Neuronal stem cell (in vitro differentiated cells): ENCODE results near the gene MARK3.

ENCODE experiments used
- DNase-seq: peaks from one replicate; pipeline ENCODE4 v3.0.0-alpha.2; 2013; ENCODE audit warnings: low spot score
- H2AFZ ChIP-seq: one replicate; pipeline ENCODE4 v1.6.1; 2013; ENCODE audit warnings: mild to moderate bottlenecking, low read length, inconsistent platforms
- H2AK5ac ChIP-seq: 2 replicates; pipeline ENCODE4 v1.6.1; 2013; ENCODE audit warnings: low read depth, mild to moderate bottlenecking, inconsistent platforms, low read length, moderate library complexity, mixed read lengths
- H2BK120ac ChIP-seq: 2 replicates; pipeline ENCODE4 v1.6.1; 2013; ENCODE audit warnings: low read depth, mild to moderate bottlenecking, inconsistent platforms, low read length, moderate library complexity, mixed read lengths
- H2BK12ac ChIP-seq: one replicate; pipeline ENCODE4 v1.6.1; 2013; ENCODE audit warnings: low read length, inconsistent platforms
- H2BK15ac ChIP-seq: 2 replicates; pipeline ENCODE4 v1.6.1; 2013; ENCODE audit warnings: mild to moderate bottlenecking, low read length, inconsistent platforms, mixed read lengths
- H2BK5ac ChIP-seq: one replicate; pipeline ENCODE4 v1.6.1; 2013; ENCODE audit warnings: inconsistent platforms, mild to moderate bottlenecking, low read length, moderate library complexity
- H3K14ac ChIP-seq: one replicate; pipeline ENCODE4 v1.6.1; 2013; ENCODE audit warnings: low read length, inconsistent platforms
- H3K18ac ChIP-seq: 2 replicates; pipeline ENCODE4 v1.6.1; 2013; ENCODE audit warnings: low read length, inconsistent platforms
- H3K23ac ChIP-seq: 2 replicates; pipeline ENCODE4 v1.6.1; 2013; ENCODE audit warnings: low read depth, mild to moderate bottlenecking, mixed read lengths, low read length, inconsistent platforms; ENCODE audit not compliant: poor library complexity
- H3K27ac ChIP-seq: replicated peaks from 3 replicates; pipeline ENCODE4 v1.5.1; 2013; ENCODE audit warnings: low read length, inconsistent platforms
- H3K27me3 ChIP-seq, 3 experiments: 2 replicates each; pipeline ENCODE4 v1.6.1; 2013; ENCODE audit warnings: low read length in 3 of 3, mild to moderate bottlenecking in 2 of 3, inconsistent platforms in 1 of 3, low read depth in 1 of 3, mixed read lengths in 1 of 3, moderate library complexity in 1 of 3; ENCODE audit not compliant: control insufficient read depth in 3 of 3, insufficient read depth in 3 of 3
- H3K36me3 ChIP-seq, 2 donors: replicated peaks in 1 of 2; 2 replicates each; pipeline ENCODE4 v1.6.1; 2013; ENCODE audit warnings: low read length in 2 of 2; ENCODE audit not compliant: control insufficient read depth in 2 of 2, insufficient read depth in 2 of 2
- H3K4ac ChIP-seq: 2 replicates; pipeline ENCODE4 v1.6.1; 2013; ENCODE audit warnings: inconsistent platforms, mild to moderate bottlenecking, low read length, moderate library complexity
- H3K4me1 ChIP-seq, 2 donors: 1 replicate in 1 of 2; 2 replicates in 1 of 2; pipeline ENCODE4 v1.6.1; 2013; ENCODE audit warnings: low read length in 2 of 2, low read depth in 1 of 2; ENCODE audit not compliant: control insufficient read depth in 2 of 2, insufficient read depth in 1 of 2
- H3K4me2 ChIP-seq: one replicate; pipeline ENCODE4 v1.6.1; 2013; ENCODE audit warnings: mild to moderate bottlenecking, low read length, inconsistent platforms; ENCODE audit not compliant: insufficient read depth, poor library complexity, severe bottlenecking
- H3K4me3 ChIP-seq, 2 donors: 2 replicates each; pipeline ENCODE4 v1.5.1; 2013; ENCODE audit warnings: low read length in 2 of 2, mild to moderate bottlenecking in 2 of 2, inconsistent platforms in 1 of 2, moderate library complexity in 1 of 2
- H3K79me1 ChIP-seq: one replicate; pipeline ENCODE4 v1.6.1; 2013; ENCODE audit warnings: low read depth, mild to moderate bottlenecking, inconsistent platforms, low read length, moderate library complexity
- H3K9ac ChIP-seq: one replicate; pipeline ENCODE4 v1.6.1; 2013; ENCODE audit warnings: mild to moderate bottlenecking, low read depth, low read length, inconsistent platforms; ENCODE audit not compliant: poor library complexity
- H3K9me3 ChIP-seq, 2 donors: replicated peaks in 1 of 2; 2 replicates each; pipeline versions ENCODE3 to v1.6.1; 2013; ENCODE audit warnings: low read length in 2 of 2, mild to moderate bottlenecking in 2 of 2, inconsistent platforms in 1 of 2, low read depth in 1 of 2, mixed read lengths in 1 of 2, moderate library complexity in 1 of 2; ENCODE audit not compliant: control insufficient read depth in 2 of 2, insufficient read depth in 1 of 2
- H4K8ac ChIP-seq: one replicate; pipeline ENCODE4 v1.6.1; 2013; ENCODE audit warnings: low read depth, mild to moderate bottlenecking, inconsistent platforms, low read length, moderate library complexity
- H4K91ac ChIP-seq: one replicate; pipeline ENCODE4 v1.6.1; 2013; ENCODE audit warnings: low read length, low read depth, mild to moderate bottlenecking, inconsistent platforms; ENCODE audit not compliant: poor library complexity
- WGBS, 2 donors: extraction: QIAGEN DNeasy Blood & Tissue Kit; methylation state at CpG; one replicate each; pipeline ENCODE4 v1.1.7; 2013; ENCODE audit warnings: missing lambda C conversion rate in 2 of 2, mixed read lengths in 1 of 2; ENCODE audit not compliant: insufficient read length in 2 of 2, insufficient replicate concordance in 1 of 2; ENCODE audit errors: extremely low coverage in 2 of 2; 5-methylcytosine and 5-hydroxymethylcytosine counted together

Gene MARK3

GRCh38 chr14:103536693-103537092, 151.5 kb downstream of the MARK3 start:
- no peak overlapping the region for H3K18ac ChIP-seq
- no peak overlapping the region for H3K14ac ChIP-seq
- peaks cover 4 to 12% of the 10 kb centered on the region in 2 donors for H3K36me3 ChIP-seq
- no peak overlapping the region for H4K91ac ChIP-seq
- H3K4me1 ChIP-seq = peaks cover 13 to 30% of the 10 kb centered on the region in 2 donors
- WGBS, 2 donors = no CpG with 5 or more reads among the region's 9 CpGs
- H2BK15ac ChIP-seq = no peak overlapping the region
- no peak overlapping the region for H3K27ac ChIP-seq
- peak overlapping the region; percentile 25 for H2AK5ac ChIP-seq
- H2BK12ac ChIP-seq = no peak overlapping the region
- no peak overlapping the region for H2BK5ac ChIP-seq
- no peak overlapping the region for H3K4me3 ChIP-seq
- no peak overlapping the region for H3K23ac ChIP-seq
- H2BK120ac ChIP-seq = no peak overlapping the region
- no peak overlapping the region for H2AFZ ChIP-seq
- no peak overlapping the region for H3K4ac ChIP-seq
- H3K4me2 ChIP-seq = no peak overlapping the region
- H3K9ac ChIP-seq = no peak overlapping the region
- H4K8ac ChIP-seq = no peak overlapping the region
- no peaks in the 10 kb centered on the region for H3K27me3 ChIP-seq
- H3K79me1 ChIP-seq = peaks cover 2% of the 10 kb centered on the region
- peaks cover 0 to 3% of the 10 kb centered on the region in 2 donors for H3K9me3 ChIP-seq
- DNase-seq = no peak

- no peak overlapping the region for H3K4me2 ChIP-seq
- no peak for DNase-seq
- peak overlapping the region; percentile 75 for H2BK5ac ChIP-seq
- H3K9me3 ChIP-seq = peaks cover 0 to 3% of the 10 kb centered on the region in 2 donors
- peak overlapping the region; percentile 66 for H3K4ac ChIP-seq
- peaks cover 19 to 37% of the 10 kb centered on the region in 2 donors for H3K4me1 ChIP-seq
- no peak overlapping the region for H2BK120ac ChIP-seq
- WGBS, 2 donors = no CpG with 5 or more reads among the region's 18 CpGs
- peak overlapping the region; percentile 81 for H2BK15ac ChIP-seq
- H3K4me3 ChIP-seq = no peak overlapping the region
- H3K18ac ChIP-seq = peak overlapping the region; percentile 38
- no peak overlapping the region for H4K91ac ChIP-seq
- peak overlapping the region; percentile 38 for H3K14ac ChIP-seq
- peaks cover 2% of the 10 kb centered on the region for H3K79me1 ChIP-seq
- no peak overlapping the region for H2AFZ ChIP-seq
- H3K36me3 ChIP-seq = peaks cover 4 to 9% of the 10 kb centered on the region in 2 donors
- H3K9ac ChIP-seq = peak overlapping the region; percentile 12
- no peak overlapping the region for H4K8ac ChIP-seq
- H3K27ac ChIP-seq = no peak overlapping the region
- H2BK12ac ChIP-seq = no peak overlapping the region
- H2AK5ac ChIP-seq = peak overlapping the region; percentile 75
- H3K27me3 ChIP-seq = no peaks in the 10 kb centered on the region
- H3K23ac ChIP-seq = no peak overlapping the region
Observed at GRCh38 chr14:103537175-103537990, 152.2 kb downstream of the MARK3 start.

GRCh38 chr14:103538291-103539055, 153.3 kb downstream of the MARK3 start:
- H2AFZ ChIP-seq = no peak overlapping the region
- no peak for DNase-seq
- peak overlapping the region; percentile 76 for H3K18ac ChIP-seq
- peak overlapping the region; percentile 89 for H2BK15ac ChIP-seq
- peak overlapping the region; percentile 66 for H2BK5ac ChIP-seq
- no peak overlapping the region for H3K4me2 ChIP-seq
- no peak overlapping the region for H3K4ac ChIP-seq
- H3K27ac ChIP-seq = no peak overlapping the region
- peaks cover 2% of the 10 kb centered on the region for H3K79me1 ChIP-seq
- no peak overlapping the region for H3K9ac ChIP-seq
- no peak overlapping the region for H4K91ac ChIP-seq
- H3K23ac ChIP-seq = peak overlapping the region; percentile 31
- peaks cover 4 to 6% of the 10 kb centered on the region in 2 donors for H3K36me3 ChIP-seq
- H3K4me3 ChIP-seq = no peak overlapping the region
- peaks cover 26 to 45% of the 10 kb centered on the region in 2 donors for H3K4me1 ChIP-seq
- peak overlapping the region; percentile 90 for H2BK12ac ChIP-seq
- no peak overlapping the region for H2BK120ac ChIP-seq
- H4K8ac ChIP-seq = no peak overlapping the region
- H3K14ac ChIP-seq = peak overlapping the region; percentile 56
- H3K27me3 ChIP-seq = no peaks in the 10 kb centered on the region
- WGBS, 2 donors = no CpG with 5 or more reads among the region's 30 CpGs
- peaks cover 0 to 3% of the 10 kb centered on the region in 2 donors for H3K9me3 ChIP-seq
- H2AK5ac ChIP-seq = peak overlapping the region; percentile 99
